ENCODE results near the gene RMI1.

RMI1 gene

DNA sequence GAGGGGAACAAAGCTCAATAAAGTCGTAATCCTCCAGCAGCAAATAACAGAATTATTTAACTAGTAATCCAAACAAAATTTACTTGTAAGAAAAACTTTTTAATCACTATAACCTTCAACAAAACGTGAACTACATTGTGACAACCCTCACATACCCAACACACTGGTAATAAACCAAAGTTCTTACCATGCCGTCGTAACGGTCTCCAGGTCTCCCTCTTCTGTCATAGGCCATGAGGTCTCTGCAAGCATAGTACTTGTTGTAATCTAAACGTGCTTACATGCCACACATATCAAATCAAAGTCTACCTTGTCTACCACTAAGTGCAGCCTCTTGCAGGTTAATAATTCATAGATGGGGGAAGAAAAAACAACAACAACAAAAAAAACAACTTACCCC lies 9.1 kb upstream of the RMI1 start:
- DNase-seq = no peak

GRCh38 chr9:83972286-83972685 lies 8.3 kb upstream of the RMI1 start:
- no peak for DNase-seq

DNA sequence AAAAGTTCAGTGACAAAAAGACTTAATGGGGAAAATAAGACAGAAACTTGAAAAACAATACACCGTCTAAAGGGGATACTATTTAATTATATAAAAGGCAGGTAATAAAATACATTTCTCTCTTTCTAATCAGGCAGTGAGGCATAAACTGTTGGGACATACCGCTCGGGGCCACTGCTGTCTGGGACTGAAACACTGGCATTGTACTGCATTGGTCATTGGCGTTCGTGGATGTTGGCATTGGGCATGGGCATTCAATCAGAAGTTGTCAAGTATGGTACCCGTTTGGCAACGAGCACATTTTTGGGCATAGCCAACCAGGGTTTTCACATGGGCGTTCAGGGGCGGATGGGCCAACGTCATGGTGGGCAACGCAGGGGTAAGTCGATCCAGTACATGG lies 5.3 kb upstream of the RMI1 start:
- DNase-seq = no peak

DNA sequence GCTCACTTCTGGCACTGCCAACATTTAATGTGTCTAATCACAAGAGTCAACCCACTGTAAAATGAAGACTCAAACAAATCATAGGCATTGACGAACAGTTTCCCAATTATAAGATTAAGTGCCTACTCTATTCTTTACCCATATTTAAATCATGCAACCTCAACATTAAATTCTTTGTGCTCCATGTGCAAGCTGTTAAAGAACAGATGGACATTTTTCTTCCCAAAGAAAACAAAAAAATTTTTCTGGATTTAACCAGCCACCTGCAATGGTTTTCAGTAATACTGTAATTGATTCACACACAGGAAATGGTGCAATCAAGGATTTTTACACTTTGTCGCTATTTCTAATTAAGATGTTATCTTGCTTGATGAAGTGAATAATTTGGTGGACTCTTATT lies 4.2 kb upstream of the RMI1 start:
- no peak for DNase-seq

- no peak for DNase-seq
Measured at GRCh38 chr9:83977196-83977595, 3.4 kb upstream of the RMI1 start.

DNA sequence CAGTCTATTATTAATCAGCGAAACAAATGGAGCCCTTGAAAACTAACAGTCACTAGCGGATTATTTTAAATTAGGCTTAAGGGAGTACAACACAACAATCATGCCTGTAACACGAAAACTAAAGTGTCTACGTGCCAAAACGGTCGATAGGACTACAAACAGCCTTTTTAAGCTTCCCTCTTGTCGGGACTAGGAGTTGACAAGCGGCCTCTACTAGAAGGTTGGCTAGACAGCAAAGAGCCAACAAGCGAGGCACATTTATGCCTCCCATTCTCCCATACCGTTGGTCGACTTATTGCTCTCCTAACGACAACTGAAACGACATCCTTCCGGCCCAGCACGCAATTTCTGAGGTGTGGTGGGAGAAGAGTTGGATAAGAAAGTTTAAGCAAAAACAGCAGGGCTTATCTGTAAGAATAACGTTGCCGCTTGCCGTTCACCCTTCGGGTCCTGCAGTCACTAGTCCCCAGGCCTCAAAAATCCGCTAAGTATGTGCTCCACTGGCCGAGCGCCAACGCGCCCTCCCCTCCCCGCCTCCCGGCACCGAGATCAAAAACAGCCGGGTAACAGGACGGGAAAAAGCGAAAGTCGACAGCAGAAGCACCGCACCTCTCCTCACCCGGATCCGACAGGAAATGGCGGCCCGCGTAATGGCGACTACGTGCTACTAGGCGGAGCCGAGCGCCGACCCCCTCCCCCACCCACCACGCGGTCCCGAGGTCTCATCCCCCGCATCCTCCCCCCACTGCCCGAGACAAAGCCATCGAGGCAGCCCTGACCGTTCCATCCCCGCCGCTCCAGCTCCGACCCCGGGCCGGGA lies 1.4 kb upstream of the RMI1 start:
- peak; percentile 85 to 87 for DNase-seq

GRCh38 chr9:83979812-83980394 lies 702 bp upstream of the RMI1 start, which contains the start of gene HNRNPK:
HNRNPK (minus strand) TSS chr9:83980215; CDS start chr9:83978252, 1,963 bp downstream.
- peak; percentile 98 to 100 for DNase-seq

GRCh38 chr9:83981126-83981871 lies 694 bp downstream of the RMI1 start:
- no peak for DNase-seq

GRCh38 chr9:83986195-83986594 lies 5.6 kb downstream of the RMI1 start:
- no peak for DNase-seq

- no peak for DNase-seq
Measured at GRCh38 chr9:83986765-83987401, 6.3 kb downstream of the RMI1 start.

GRCh38 chr9:83987402-83987791 lies 6.8 kb downstream of the RMI1 start:
- no peak for DNase-seq

DNA sequence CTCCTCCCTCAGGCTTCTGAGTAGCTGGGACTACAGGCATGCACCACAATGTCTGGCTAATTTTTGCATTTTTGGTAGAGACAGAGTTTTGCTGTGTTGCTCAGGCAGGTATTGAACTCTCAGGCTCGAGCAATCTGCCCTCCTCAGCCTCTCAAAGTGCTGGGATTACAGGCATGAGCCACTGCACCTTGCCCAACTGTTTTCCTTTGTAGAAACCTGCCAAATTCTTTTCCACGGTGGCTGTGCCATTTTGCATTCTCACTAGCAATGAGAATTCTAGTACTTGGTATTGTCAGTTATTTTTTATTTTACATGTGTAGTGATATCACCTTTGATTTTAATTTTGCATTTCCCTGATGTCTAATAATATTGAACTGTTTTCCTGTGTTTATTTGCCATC lies 7.8 kb downstream of the RMI1 start:
- no peak for DNase-seq

GRCh38 chr9:83991355-83991754 lies 10.8 kb downstream of the RMI1 start:
- no peak for DNase-seq

DNA sequence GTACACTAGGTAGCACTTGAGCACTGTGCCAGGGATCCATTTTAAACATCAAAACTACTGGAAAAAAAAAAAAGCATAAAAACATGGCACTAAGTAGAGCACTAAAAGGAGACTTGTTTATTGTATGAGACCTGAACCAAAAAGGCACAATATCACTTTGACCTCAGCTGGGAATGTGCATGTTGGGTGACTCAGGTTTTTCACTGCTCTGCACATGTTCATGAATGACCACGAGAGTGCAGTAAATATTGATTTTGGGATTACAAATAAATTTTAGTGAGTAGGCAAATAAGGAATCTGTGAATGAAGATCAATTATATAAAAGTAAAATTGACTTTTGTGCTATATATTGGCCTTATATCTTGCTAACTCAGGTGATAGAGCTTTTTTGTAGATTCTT lies 11.8 kb downstream of the RMI1 start:
- no peak for DNase-seq

DNA sequence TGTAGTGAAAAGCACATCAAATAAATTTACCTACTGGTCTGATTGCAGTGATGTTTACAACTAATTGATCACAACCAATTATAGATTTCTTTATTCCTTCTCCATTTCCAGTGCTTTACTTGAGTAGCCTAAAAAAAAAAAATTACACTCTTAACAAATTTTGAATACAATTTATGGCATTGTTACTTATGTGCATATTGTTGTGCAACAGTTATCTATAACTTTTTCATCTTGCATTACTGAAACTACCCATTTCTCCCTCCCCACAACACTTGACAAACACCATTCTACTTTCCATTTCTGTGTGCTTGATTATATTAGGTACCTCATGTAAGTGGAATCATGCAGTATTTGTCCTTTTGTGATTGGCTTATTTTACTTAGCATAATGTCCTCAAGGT lies 12.3 kb downstream of the RMI1 start:
- DNase-seq = no peak

DNA sequence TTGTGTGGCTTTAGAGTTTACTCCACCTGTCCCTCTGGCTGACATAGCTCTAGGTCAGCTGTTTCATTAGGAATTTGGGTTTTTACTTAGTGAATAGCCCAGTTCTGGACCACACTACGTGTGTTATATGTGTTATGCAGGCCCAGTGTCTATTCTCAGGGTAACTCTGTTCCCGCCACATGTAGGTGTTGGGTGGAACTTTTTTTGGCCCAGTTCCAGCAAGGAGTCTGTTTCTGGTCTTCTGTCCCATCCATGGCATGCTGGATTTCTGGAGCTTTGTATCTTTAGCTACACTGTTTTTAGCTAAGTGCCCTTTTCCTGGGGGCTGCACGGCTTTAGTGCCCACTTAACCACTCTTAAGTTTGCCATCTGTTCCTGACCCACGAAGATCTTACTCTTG lies 15.5 kb downstream of the RMI1 start:
- no peak for DNase-seq

- DNase-seq = no peak
Measured at GRCh38 chr9:83999141-83999918, 18.7 kb downstream of the RMI1 start.

GRCh38 chr9:84000186-84000585 lies 19.6 kb downstream of the RMI1 start:
- no peak for DNase-seq

- no peak for DNase-seq
Measured at GRCh38 chr9:84001621-84002020, 21.0 kb downstream of the RMI1 start.

DNA sequence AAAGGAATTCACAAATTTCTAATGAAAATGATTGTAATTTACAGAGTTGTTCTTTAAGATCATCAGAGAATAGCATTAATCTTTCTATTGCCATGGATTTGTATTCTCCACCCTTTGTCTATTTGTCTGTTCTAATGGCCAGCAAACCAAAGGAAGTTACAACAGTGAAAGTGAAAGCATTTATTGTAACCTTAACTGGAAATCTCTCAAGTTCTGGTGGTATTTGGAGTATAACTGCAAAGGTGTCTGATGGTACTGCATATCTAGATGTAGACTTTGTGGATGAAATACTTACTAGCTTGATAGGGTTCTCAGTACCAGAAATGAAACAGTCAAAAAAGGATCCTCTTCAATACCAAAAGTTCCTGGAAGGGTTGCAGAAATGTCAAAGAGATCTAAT lies 21.7 kb downstream of the RMI1 start:
- no peak for DNase-seq

DNA sequence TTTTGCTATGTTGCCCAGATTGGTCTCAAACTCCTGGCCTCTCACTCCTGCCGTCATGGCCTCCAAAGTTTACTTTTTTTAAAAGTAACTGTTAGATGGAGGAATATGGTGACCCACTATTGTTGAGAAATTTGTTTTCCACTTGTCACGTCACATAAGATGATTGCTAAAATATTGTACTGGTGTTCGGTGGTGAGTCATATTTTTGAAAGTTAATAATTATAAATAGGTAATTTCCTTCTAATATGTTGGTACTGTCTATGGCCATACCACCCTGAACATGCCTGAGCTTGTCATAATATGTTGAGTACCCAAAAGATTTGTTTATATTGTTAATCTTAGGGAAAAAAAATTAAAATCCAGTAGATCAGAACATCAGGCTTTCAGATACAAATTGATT lies 22.6 kb downstream of the RMI1 start:
- DNase-seq = no peak

GRCh38 chr9:84007662-84008061 lies 27.1 kb downstream of the RMI1 start:
- no peak for DNase-seq

All from stimulated activated CD4-positive, alpha-beta T cell treated with anti-CD3 and anti-CD28 coated beads, Interleukin-4, amount 100 ng/mL, for 4 hours (primary cell).